PFSK-1 (cell line): Measurements from ENCODE around the gene ACSF3.

Experiments used
- FOXP2 ChIP-seq: optimal IDR thresholded peaks from 2 replicates; pipeline ENCODE3; 2011; ENCODE audit warnings: borderline replicate concordance, control low read depth, inconsistent platforms; ENCODE audit not compliant: insufficient read depth; ENCODE audit errors: extremely low read length, extremely low read depth
- POLR2AphosphoS5 ChIP-seq: IDR thresholded peaks from 2 replicates; pipeline ENCODE4 v1.6.1; 2012; ENCODE audit warnings: low read depth, mild to moderate bottlenecking, control low read depth, low read length, moderate library complexity
- REST ChIP-seq, 2 experiments: IDR thresholded peaks; 2 replicates each; pipeline versions ENCODE4 v1.6.1 to v1.8.0; 2011 to 2012; ENCODE audit warnings: low read depth in 2 of 2, low read length in 2 of 2, control low read depth in 1 of 2, inconsistent platforms in 1 of 2, mild to moderate bottlenecking in 1 of 2, moderate library complexity in 1 of 2; ENCODE audit not compliant: insufficient read depth in 1 of 2
- SIN3A ChIP-seq: IDR thresholded peaks from 2 replicates; pipeline ENCODE4 v1.6.1; 2012; ENCODE audit warnings: mild to moderate bottlenecking, low read length, moderate library complexity, borderline replicate concordance; ENCODE audit not compliant: insufficient read depth
- TAF1 ChIP-seq: IDR thresholded peaks from 2 replicates; pipeline ENCODE4 v1.6.1; 2012; ENCODE audit warnings: low read length, control low read depth, borderline replicate concordance; ENCODE audit not compliant: insufficient read depth

The ACSF3 gene

GRCh38 chr16:89104930-89105571 is 11.4 kb downstream of the ACSF3 start:
- TF ChIP-seq REST (IDR thresholded peaks at IDR 0.05; ENCODE audit: insufficient read depth in 1 of 2, low read depth in 2 of 2, low read length in 2 of 2) (no peak), TAF1 (no peak)

- TF ChIP-seq FOXP2 (no peak), SIN3A (no peak), TAF1 (no peak), POLR2AphosphoS5 (no peak), REST (IDR thresholded peaks at IDR 0.05; ENCODE audit: insufficient read depth in 1 of 2, low read depth in 2 of 2, low read length in 2 of 2) (no peak)
These were observed 12.0 kb downstream of the ACSF3 start for GRCh38 chr16:89105599-89106151.

- no peak for TF ChIP-seq POLR2AphosphoS5
- no peak for TF ChIP-seq FOXP2
- TF ChIP-seq SIN3A = no peak
- no peak for TF ChIP-seq REST (IDR thresholded peaks at IDR 0.05; ENCODE audit: insufficient read depth in 1 of 2, low read depth in 2 of 2, low read length in 2 of 2)
- TF ChIP-seq TAF1 = no peak
These were observed 13.0 kb downstream of the ACSF3 start for GRCh38 chr16:89106533-89107202.

- TF ChIP-seq SIN3A = no peak
- no peak for TF ChIP-seq REST (IDR thresholded peaks at IDR 0.05; ENCODE audit: insufficient read depth in 1 of 2, low read depth in 2 of 2, low read length in 2 of 2)
- no peak for TF ChIP-seq FOXP2
- TF ChIP-seq POLR2AphosphoS5 = no peak
- TF ChIP-seq TAF1 = no peak
These were observed 13.5 kb downstream of the ACSF3 start for GRCh38 chr16:89107203-89107582.

- TF ChIP-seq POLR2AphosphoS5 (no peak), FOXP2 (no peak), SIN3A (no peak), TAF1 (no peak), REST (IDR thresholded peaks at IDR 0.05; ENCODE audit: insufficient read depth in 1 of 2, low read depth in 2 of 2, low read length in 2 of 2) (no peak)
These were observed 14.8 kb downstream of the ACSF3 start for GRCh38 chr16:89108416-89108815.
